Measurements from ENCODE around the gene NDST3.

NDST3 gene

DNA sequence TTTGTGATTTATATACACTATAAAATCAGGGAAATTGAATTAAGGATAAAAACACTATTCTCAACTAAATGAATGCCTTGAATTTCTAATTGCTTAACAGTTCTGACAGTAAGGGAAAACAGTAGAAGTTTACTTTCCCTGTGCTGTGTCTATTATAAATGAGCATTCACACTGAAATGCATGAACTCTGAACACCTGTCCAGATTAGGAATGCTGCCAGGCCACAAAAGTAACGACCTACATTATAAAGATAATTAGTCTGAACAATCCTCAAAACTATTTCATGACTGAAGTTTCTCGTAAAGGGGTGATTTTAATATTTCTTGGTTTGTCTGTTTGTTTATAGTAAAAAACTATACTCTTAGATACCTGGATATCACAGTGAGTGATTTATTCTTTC lies 2.0 kb downstream of the NDST3 start:
- no peak overlapping the region for H3K9ac ChIP-seq (ENCODE audit: low read length)
- no peak for TF ChIP-seq EZH2phosphoT487 (conservative IDR thresholded peaks at IDR 0.05; ENCODE audit: low read length)
- TF ChIP-seq, protein P1, sequence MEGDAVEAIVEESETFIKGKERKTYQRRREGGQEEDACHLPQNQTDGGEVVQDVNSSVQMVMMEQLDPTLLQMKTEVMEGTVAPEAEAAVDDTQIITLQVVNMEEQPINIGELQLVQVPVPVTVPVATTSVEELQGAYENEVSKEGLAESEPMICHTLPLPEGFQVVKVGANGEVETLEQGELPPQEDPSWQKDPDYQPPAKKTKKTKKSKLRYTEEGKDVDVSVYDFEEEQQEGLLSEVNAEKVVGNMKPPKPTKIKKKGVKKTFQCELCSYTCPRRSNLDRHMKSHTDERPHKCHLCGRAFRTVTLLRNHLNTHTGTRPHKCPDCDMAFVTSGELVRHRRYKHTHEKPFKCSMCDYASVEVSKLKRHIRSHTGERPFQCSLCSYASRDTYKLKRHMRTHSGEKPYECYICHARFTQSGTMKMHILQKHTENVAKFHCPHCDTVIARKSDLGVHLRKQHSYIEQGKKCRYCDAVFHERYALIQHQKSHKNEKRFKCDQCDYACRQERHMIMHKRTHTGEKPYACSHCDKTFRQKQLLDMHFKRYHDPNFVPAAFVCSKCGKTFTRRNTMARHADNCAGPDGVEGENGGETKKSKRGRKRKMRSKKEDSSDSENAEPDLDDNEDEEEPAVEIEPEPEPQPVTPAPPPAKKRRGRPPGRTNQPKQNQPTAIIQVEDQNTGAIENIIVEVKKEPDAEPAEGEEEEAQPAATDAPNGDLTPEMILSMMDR (IDR thresholded peaks at IDR 0.05; ENCODE audit: insufficient read depth, low read length, poor library complexity, severe bottlenecking), result no peak
- no peaks in the 10 kb centered on the region for H3K79me2 ChIP-seq (ENCODE audit: insufficient read depth, low read length)
- no peaks in the 10 kb centered on the region for H3K36me3 ChIP-seq (ENCODE audit: low read length)
- H3K4me3 ChIP-seq (ENCODE audit: insufficient read depth, low read length, poor library complexity, severe bottlenecking), result no peak overlapping the region
- no peak overlapping the region for H3K27ac ChIP-seq (ENCODE audit: low read depth, low read length)
- no peaks in the 10 kb centered on the region for H3K9me3 ChIP-seq (ENCODE audit: insufficient read depth, low read length)
- H3K27me3 ChIP-seq (ENCODE audit: low read length), result no peaks in the 10 kb centered on the region
- H3K4me2 ChIP-seq (ENCODE audit: low read depth, low read length, poor library complexity, severe bottlenecking), result no peak overlapping the region
- H3K9me2 ChIP-seq (replicated peaks; ENCODE audit: insufficient read depth, low read length), result no peaks in the 10 kb centered on the region
- H2AFZ ChIP-seq (ENCODE audit: low read depth, low read length, severe bottlenecking), result no peak overlapping the region
- no peaks in the 10 kb centered on the region for H4K20me1 ChIP-seq (ENCODE audit: low read depth, low read length)
- no peaks in the 10 kb centered on the region for H3F3A ChIP-seq (ENCODE audit: insufficient read depth)

DNA sequence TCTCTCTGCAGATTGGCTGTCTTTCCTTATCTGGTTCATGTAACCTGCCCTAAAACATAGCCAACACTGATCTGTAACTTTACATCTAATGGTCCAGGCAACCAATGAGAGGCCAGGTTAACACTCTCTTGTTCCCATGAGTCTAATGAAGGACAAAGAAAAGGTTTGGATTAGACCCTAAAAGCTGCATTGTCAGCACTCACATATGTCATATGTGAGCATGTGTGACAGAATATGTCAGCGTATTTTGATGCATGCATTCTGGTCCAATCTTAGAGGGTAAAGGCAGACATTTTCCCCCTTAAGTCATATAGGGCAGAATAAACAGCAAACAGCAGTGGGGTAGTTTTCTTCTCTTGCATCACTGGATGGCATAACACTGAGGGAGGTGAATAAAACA lies 3.7 kb downstream of the NDST3 start:
- TF ChIP-seq, protein P1 (IDR thresholded peaks at IDR 0.05; ENCODE audit: insufficient read depth, low read length, poor library complexity, severe bottlenecking), result no peak
- TF ChIP-seq EZH2phosphoT487 (conservative IDR thresholded peaks at IDR 0.05; ENCODE audit: low read length), result no peak
- Histone ChIP-seq H2AFZ (ENCODE audit: low read depth, low read length, severe bottlenecking) (no peak overlapping the region), H4K20me1 (ENCODE audit: low read depth, low read length) (no peaks in the 10 kb centered on the region), H3K36me3 (ENCODE audit: low read length) (no peaks in the 10 kb centered on the region), H3K9me2 (replicated peaks; ENCODE audit: insufficient read depth, low read length) (no peaks in the 10 kb centered on the region), H3K9me3 (ENCODE audit: insufficient read depth, low read length) (no peaks in the 10 kb centered on the region), H3K27me3 (ENCODE audit: low read length) (no peaks in the 10 kb centered on the region), H3K4me2 (ENCODE audit: low read depth, low read length, poor library complexity, severe bottlenecking) (no peak overlapping the region), H3K9ac (ENCODE audit: low read length) (no peak overlapping the region), H3K79me2 (ENCODE audit: insufficient read depth, low read length) (no peaks in the 10 kb centered on the region), H3K4me3 (ENCODE audit: insufficient read depth, low read length, poor library complexity, severe bottlenecking) (no peak overlapping the region), H3F3A (ENCODE audit: insufficient read depth) (no peaks in the 10 kb centered on the region), H3K27ac (ENCODE audit: low read depth, low read length) (no peak overlapping the region)

DNA sequence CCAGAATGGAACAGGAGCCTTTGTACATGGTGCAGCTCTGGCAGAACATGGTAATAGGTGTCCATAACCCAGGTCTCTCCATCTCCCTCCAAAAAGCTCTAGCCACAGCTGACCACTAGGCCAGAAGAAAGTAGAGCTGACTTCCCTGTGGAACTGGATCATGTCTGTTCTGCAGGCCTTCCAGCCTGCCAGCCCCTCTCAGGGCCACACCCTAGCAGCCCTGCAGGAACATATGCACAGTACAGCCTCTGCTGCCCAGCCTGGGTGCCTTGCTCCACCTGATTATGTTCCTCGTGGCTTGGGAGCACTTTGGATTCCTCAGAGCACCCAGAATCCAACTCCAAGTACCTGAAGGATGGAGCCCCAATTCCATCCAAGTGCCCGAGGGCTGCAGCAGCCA lies 12.0 kb downstream of the NDST3 start:
- H3F3A ChIP-seq (ENCODE audit: insufficient read depth), result no peaks in the 10 kb centered on the region
- H3K9me3 ChIP-seq (ENCODE audit: insufficient read depth, low read length), result no peaks in the 10 kb centered on the region
- H4K20me1 ChIP-seq (ENCODE audit: low read depth, low read length), result no peaks in the 10 kb centered on the region
- H3K36me3 ChIP-seq (ENCODE audit: low read length), result no peaks in the 10 kb centered on the region
- TF ChIP-seq, protein P1 (IDR thresholded peaks at IDR 0.05; ENCODE audit: insufficient read depth, low read length, poor library complexity, severe bottlenecking), result no peak
- no peak for TF ChIP-seq EZH2phosphoT487 (conservative IDR thresholded peaks at IDR 0.05; ENCODE audit: low read length)
- H2AFZ ChIP-seq (ENCODE audit: low read depth, low read length, severe bottlenecking), result no peak overlapping the region
- H3K27me3 ChIP-seq (ENCODE audit: low read length), result no peaks in the 10 kb centered on the region
- no peak overlapping the region for H3K4me2 ChIP-seq (ENCODE audit: low read depth, low read length, poor library complexity, severe bottlenecking)
- H3K4me3 ChIP-seq (ENCODE audit: insufficient read depth, low read length, poor library complexity, severe bottlenecking), result no peak overlapping the region
- no peak overlapping the region for H3K9ac ChIP-seq (ENCODE audit: low read length)
- H3K27ac ChIP-seq (ENCODE audit: low read depth, low read length), result no peak overlapping the region
- H3K79me2 ChIP-seq (ENCODE audit: insufficient read depth, low read length), result no peaks in the 10 kb centered on the region
- H3K9me2 ChIP-seq (replicated peaks; ENCODE audit: insufficient read depth, low read length), result no peaks in the 10 kb centered on the region

All from SU-DHL-6 (cell line).